Tibial artery (tissue), 4 donors: ENCODE results near the gene SORT1.

Experiments used
- DNase-seq, 2 donors: peaks; one replicate each; pipeline ENCODE4 v3.0.0-alpha.2; 2019
- H3K27ac ChIP-seq, 2 donors: fragments of 200-600 bp; sonication (generic) in 1 of 2; 1 replicate in 1 of 2; 2 replicates in 1 of 2; pipeline ENCODE4 v1.5.1; 2018 to 2019; ENCODE audit warnings: mild to moderate bottlenecking in 1 of 2
- H3K27me3 ChIP-seq, 2 donors: fragments of 200-600 bp; sonication (generic) in 1 of 2; one replicate each; pipeline versions ENCODE4 v1.5.1 to v1.6.0; 2016 to 2019
- H3K36me3 ChIP-seq, 3 donors: fragments of 200-600 bp; sonication (generic) in 2 of 3; one replicate each; pipeline ENCODE4 v1.5.1; 2016 to 2019; ENCODE audit warnings: mild to moderate bottlenecking in 2 of 3
- H3K4me1 ChIP-seq, 4 donors: fragments of 200-600 bp; sonication (generic) in 2 of 4; 1 replicate in 3 of 4; 2 replicates in 1 of 4; pipeline ENCODE4 v1.5.1; 2016 to 2019
- H3K4me3 ChIP-seq, 2 donors: fragments of 200-600 bp; sonication (generic) in 1 of 2; 1 replicate in 1 of 2; 2 replicates in 1 of 2; pipeline ENCODE4 v1.5.1; 2018 to 2019; ENCODE audit warnings: mild to moderate bottlenecking in 2 of 2
- H3K9me3 ChIP-seq, 3 donors: fragments of 200-600 bp; sonication (generic) in 1 of 3; one replicate each; pipeline ENCODE4 v1.5.1; 2016 to 2019
- intact Hi-C: fragments of 100-400 bp; cut with DNase I; formaldehyde crosslinking; loops from one replicate; pipeline ENCODE4 v1.15.0; 2023; ENCODE audit warnings: low total_unique reads
- TF ChIP-seq, protein P1 (sequence below), 2 experiments: fragments of 200-600 bp in 1 of 2; fragments of 450-650 bp in 1 of 2; IDR thresholded peaks; one replicate each; pipeline ENCODE4 v1.5.1; 2017 to 2019; ENCODE audit warnings: antibody characterized with exemption in 2 of 2, mild to moderate bottlenecking in 1 of 2, moderate library complexity in 1 of 2

Gene SORT1

GRCh38 chr1:109270623-109271317 lies 126.9 kb downstream of the SORT1 start:
- Histone ChIP-seq H3K4me3 (no peak overlapping the region), H3K36me3 (peaks cover 0 to 58% (median 4%) of the 10 kb centered on the region in 3 donors), H3K4me1 (peaks cover 0 to 8% (median 6%) of the 10 kb centered on the region in 4 donors), H3K9me3 (no peaks in the 10 kb centered on the region), H3K27ac (no peak overlapping the region), H3K27me3 (no peaks in the 10 kb centered on the region)
- TF ChIP-seq, protein P1, sequence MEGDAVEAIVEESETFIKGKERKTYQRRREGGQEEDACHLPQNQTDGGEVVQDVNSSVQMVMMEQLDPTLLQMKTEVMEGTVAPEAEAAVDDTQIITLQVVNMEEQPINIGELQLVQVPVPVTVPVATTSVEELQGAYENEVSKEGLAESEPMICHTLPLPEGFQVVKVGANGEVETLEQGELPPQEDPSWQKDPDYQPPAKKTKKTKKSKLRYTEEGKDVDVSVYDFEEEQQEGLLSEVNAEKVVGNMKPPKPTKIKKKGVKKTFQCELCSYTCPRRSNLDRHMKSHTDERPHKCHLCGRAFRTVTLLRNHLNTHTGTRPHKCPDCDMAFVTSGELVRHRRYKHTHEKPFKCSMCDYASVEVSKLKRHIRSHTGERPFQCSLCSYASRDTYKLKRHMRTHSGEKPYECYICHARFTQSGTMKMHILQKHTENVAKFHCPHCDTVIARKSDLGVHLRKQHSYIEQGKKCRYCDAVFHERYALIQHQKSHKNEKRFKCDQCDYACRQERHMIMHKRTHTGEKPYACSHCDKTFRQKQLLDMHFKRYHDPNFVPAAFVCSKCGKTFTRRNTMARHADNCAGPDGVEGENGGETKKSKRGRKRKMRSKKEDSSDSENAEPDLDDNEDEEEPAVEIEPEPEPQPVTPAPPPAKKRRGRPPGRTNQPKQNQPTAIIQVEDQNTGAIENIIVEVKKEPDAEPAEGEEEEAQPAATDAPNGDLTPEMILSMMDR (IDR thresholded peaks at IDR 0.05) = no peak
- DNase-seq = no peak
- intact Hi-C loops = no loop called here

- H3K36me3 ChIP-seq = peaks cover 0 to 65% (median 4%) of the 10 kb centered on the region in 3 donors
- no peak for DNase-seq
- H3K4me1 ChIP-seq = peaks cover 0 to 7% (median 5%) of the 10 kb centered on the region in 4 donors
- no peaks in the 10 kb centered on the region for H3K27me3 ChIP-seq
- no peak overlapping the region for H3K4me3 ChIP-seq
- H3K9me3 ChIP-seq = no peaks in the 10 kb centered on the region
- intact Hi-C loops = loop anchor here (5.0 to 10.0 kb wide), 2 partner anchors 137 to 215 kb away; partner anchors contain the start of gene ATXN7L2
- no peak overlapping the region for H3K27ac ChIP-seq
- TF ChIP-seq, protein P1 (IDR thresholded peaks at IDR 0.05) = no peak
Observed at GRCh38 chr1:109269981-109270622, 127.6 kb downstream of the SORT1 start.

DNA sequence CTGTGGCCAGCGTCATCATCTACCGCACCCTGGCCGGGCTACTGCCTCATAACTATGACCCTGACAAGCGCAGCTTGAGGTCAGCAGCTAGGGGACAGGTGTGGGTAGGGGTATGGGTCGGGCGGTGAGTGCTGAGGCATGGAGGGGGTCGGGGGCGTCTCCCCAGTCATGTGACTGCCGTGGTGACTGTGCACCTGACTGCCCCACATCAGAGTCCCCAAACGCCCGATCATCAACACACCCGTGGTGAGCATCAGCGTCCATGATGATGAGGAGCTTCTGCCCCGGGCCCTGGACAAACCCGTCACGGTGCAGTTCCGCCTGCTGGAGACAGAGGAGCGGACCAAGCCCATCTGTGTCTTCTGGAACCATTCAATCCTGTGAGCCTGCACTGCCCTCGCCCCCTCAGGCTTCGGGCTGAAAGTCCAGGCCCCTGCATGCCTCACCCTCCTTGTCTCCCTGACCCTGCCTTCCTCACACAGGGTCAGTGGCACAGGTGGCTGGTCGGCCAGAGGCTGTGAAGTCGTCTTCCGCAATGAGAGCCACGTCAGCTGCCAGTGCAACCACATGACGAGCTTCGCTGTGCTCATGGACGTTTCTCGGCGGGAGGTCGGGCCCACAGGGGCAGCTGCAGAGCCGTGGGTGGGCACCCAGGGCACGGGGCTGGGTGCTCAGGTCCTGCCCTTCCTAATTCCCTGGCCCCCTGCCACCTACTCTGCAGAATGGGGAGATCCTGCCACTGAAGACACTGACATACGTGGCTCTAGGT lies 128.3 kb downstream of the SORT1 start:
- no peak overlapping the region for H3K27ac ChIP-seq
- no peak for DNase-seq
- H3K27me3 ChIP-seq = no peaks in the 10 kb centered on the region
- TF ChIP-seq, protein P1 (IDR thresholded peaks at IDR 0.05) = no peak
- intact Hi-C loops = loop anchor here (5.0 to 10.0 kb wide), 2 partner anchors 138 to 215 kb away; partner anchors contain the start of gene ATXN7L2
- no peaks in the 10 kb centered on the region for H3K9me3 ChIP-seq
- H3K4me1 ChIP-seq = peaks cover 0 to 7% (median under 1%) of the 10 kb centered on the region in 4 donors
- peaks cover 0 to 70% (median 4%) of the 10 kb centered on the region in 3 donors for H3K36me3 ChIP-seq
- H3K4me3 ChIP-seq = no peak overlapping the region

DNA sequence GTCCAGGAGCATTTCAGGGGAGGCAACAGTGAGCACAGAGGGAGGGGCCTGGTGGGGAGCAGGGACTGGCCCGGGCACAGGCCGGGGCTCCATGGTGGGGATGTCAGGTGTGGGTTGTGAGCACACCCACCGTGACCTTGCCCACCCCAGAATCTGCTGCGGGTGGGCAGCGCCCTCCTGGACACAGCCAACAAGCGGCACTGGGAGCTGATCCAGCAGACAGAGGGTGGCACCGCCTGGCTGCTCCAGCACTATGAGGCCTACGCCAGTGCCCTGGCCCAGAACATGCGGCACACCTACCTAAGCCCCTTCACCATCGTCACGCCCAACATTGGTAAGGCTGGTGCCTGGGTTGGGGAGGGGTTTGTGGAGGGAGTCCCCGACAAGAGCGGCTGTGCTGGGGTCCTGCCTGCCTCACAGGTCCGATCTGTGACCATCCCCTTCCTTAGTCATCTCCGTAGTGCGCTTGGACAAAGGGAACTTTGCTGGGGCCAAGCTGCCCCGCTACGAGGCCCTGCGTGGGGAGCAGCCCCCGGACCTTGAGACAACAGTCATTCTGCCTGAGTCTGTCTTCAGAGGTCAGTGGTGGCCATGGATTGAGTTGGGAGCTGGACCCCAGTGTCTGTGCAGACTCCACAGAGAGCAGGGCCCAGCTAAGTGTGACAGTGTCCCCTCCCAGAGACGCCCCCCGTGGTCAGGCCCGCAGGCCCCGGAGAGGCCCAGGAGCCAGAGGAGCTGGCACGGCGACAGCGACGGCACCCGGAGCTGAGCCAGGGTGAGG lies 129.1 kb downstream of the SORT1 start:
- Histone ChIP-seq H3K27ac (no peak overlapping the region), H3K9me3 (no peaks in the 10 kb centered on the region), H3K4me3 (no peak overlapping the region), H3K36me3 (peaks cover 0 to 70% (median 4%) of the 10 kb centered on the region in 3 donors), H3K27me3 (no peaks in the 10 kb centered on the region), H3K4me1 (peaks cover 0 to 12% (median 2%) of the 10 kb centered on the region in 4 donors)
- intact Hi-C loops = loop anchor here (5.0 to 10.0 kb wide), 2 partner anchors 139 to 216 kb away; partner anchors contain the start of gene ATXN7L2
- TF ChIP-seq, protein P1 (IDR thresholded peaks at IDR 0.05) = no peak
- no peak for DNase-seq
